Adipose tissue (tissue), 3 donors: ENCODE results near the gene RPL18. TPM values are rescaled to one million over a fixed set of nuclear protein-coding genes. Genes with fewer than 3 reads are reported as not detected.
"Not testable (repeated sequence)": the region's sequence is repeated elsewhere in the genome, so short reads cannot be mapped to it uniquely, and the experiment has no call there.

Experiments used
- H3K27ac ChIP-seq: one replicate; pipeline ENCODE4 v1.5.1; 2013; ENCODE audit warnings: low read depth, low read length
- WGBS, 3 donors: extraction: QIAGEN DNeasy Blood & Tissue Kit; methylation state at CpG; one replicate each; pipeline ENCODE4 v1.1.7; 2013; 5-methylcytosine and 5-hydroxymethylcytosine counted together
- polyA plus RNA-seq, 3 donors: library from polyadenylated mRNA; stranded (reverse); fragments of 200-250 nt; gene quantifications; one replicate each; pipeline ENCODE4 v1.2.3, GENCODE V29; 2013
- donor health status: healthy with polysubstance abuse.
- donor health status: Bipolar disorder and iron deficiency.
- donor health status: healthy.

Gene RPL18
- polyA plus RNA-seq, 3 donors, result 2,059 to 2,549 (median 2,360) TPM

DNA sequence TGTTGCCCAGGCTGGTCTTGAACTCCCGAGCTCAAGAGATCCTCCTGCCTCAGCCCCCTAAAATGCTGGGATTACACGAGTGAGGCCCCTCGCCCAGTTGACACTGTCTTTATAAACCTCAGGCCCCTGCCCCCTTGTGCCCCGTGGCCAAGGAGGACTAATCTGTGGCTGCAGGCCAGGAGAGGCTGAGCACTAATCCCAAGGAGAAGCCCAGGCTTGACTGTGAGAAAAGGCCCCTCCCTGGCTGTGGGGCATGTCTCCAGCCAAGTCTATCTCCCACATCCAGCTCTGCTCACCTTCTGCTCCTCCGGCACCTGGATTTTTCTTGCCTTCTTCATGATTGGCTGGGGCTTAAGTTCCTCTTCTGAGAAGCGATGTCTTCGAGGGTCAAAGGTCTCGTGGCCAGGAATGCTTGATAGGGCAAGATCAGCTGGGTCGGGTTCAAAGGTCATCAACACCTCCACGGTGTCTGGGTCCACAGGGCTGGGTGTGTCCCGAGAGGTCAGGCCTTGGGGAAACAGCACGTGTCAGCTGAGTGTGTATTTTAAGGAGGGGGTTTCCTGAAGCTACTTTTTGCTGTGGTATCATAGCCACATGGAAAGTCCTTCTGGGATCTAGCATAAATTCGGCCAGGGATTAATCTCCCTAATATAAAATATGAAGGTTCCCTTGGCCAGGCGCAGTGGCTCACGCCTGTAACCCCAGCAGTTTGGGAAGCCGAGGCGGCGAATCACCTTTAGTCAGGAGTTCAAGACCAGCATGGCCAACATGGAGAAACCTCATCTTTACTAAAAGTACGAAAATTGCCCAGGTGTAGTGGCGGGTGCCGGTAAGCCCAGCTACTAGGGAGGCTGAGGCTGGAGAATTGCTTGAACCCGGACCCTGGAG lies 14.4 kb upstream of the RPL18 start:
- no peak overlapping the region for H3K27ac ChIP-seq
- WGBS, 3 donors, result 62 to 72% (median 66%) methylated on average over 22 of the region's 22 CpGs

DNA sequence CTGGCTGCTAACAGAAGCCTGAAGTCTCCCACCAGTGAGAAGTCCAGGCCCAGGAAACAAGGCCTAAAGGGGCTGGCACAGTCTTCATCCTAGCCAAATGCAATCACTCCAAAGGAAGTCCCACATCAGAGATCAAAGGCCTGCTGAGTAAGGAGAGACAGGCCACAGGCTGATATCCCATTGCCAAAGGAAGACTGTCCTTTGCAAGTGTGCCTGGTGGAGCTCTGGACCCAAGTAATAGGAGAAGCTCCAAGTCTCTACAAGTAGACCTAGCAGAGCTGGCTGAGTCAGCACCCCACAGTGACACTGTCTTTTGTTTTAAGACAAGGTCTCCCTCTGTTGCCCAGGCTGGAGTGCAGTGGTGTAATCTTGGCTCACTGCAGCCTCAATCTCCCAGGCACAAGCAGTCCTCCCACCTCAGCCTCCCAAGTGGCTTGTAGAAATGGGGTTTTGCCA lies 13.7 kb upstream of the RPL18 start:
- H3K27ac ChIP-seq, result no peak overlapping the region

- not testable (repeated sequence) for H3K27ac ChIP-seq
- WGBS, 3 donors, result 91 to 94% (median 92%) methylated on average over 11 of the region's 11 CpGs
These were observed 13.3 kb upstream of the RPL18 start for GRCh38 chr19:48632286-48632685.

DNA sequence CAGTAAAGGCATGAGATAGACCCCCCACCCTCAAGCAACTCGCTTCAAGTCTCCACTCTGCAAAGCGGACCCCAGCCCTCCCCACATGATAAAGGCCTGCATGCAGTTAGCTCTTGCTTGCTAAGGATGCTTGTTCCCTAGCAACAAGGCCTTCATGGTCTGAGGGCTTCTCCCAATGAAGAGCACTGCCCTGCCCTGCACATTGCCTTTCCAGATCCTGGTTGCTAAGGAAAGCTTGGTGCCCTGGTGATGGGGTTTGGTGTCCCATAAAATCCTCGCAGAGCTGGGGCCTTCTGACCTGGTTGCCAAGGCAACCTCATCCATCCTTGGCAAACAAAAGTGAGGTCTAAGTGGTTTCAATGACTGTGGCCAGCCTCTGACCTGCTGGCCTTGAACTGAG lies 12.2 kb upstream of the RPL18 start:
- WGBS, 3 donors, result 70 to 76% (median 76%) methylated on average over 3 of the region's 3 CpGs
- H3K27ac ChIP-seq, result no peak overlapping the region

DNA sequence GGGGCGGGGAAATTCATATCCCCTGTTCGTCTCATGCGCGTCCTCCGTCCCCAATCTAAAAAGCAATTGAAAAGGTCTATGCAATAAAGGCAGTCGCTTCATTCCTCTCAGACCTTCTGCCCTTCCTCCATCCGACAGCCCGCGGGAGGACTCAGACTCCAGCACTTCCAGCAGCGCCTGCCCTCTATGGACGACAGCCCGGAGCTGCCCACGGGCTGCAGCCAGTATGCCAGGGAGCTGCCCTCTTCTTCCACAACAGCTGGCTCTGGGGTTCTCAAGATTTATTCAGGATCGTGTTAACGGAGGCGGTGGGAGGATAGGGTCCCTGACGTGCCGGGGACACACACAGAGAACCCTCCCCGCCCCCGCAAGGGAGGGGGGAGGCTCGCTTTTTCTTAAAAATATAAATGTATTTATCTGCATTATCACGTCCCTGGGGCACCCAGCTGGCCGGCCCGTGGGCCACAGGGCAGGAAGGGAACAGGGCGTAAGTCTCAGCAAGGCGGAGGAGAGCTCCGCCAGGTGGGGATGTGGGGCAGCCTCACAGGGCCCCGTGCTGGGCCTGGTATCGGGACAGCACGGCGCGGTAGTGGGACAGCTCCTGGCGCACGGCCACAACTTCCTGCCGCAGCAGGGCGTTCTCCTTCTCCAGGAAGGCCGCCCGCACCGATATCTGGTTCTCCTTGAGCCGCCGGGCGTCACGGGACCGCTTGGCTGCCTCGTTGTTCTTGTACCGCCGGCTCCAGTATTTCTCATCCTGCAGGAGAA lies 11.5 kb upstream of the RPL18 start:
- WGBS, 3 donors, result 28 to 50% (median 32%) methylated on average over 45 to 47 of the region's 47 CpGs
- no peak overlapping the region for H3K27ac ChIP-seq

- no peak overlapping the region for H3K27ac ChIP-seq
- 67 to 74% (median 68%) methylated on average over 48 of the region's 48 CpGs for WGBS, 3 donors
These were observed 10.8 kb upstream of the RPL18 start for GRCh38 chr19:48629599-48630295.

DNA sequence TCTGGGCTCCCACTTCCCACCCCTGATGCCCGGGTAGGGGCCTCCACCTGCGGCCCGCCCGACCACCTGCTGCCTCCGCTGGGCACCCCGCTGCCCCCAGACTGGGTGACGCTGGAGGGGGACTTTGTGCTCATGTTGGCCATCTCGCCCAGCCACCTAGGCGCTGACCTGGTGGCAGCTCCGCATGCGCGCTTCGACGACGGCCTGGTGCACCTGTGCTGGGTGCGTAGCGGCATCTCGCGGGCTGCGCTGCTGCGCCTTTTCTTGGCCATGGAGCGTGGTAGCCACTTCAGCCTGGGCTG lies 10.3 kb upstream of the RPL18 start:
- no peak overlapping the region for H3K27ac ChIP-seq
- 93 to 95% (median 95%) methylated on average over 21 to 22 of the region's 22 CpGs for WGBS, 3 donors

- WGBS, 3 donors, result 78 to 84% (median 80%) methylated on average over 29 to 34 of the region's 34 CpGs
- no peak overlapping the region for H3K27ac ChIP-seq
These were observed 9.7 kb upstream of the RPL18 start for GRCh38 chr19:48628486-48629296.

GRCh38 chr19:48627865-48628314 lies 8.9 kb upstream of the RPL18 start:
- H3K27ac ChIP-seq, result no peak overlapping the region
- 85 to 89% (median 88%) methylated on average over 17 of the region's 17 CpGs for WGBS, 3 donors

DNA sequence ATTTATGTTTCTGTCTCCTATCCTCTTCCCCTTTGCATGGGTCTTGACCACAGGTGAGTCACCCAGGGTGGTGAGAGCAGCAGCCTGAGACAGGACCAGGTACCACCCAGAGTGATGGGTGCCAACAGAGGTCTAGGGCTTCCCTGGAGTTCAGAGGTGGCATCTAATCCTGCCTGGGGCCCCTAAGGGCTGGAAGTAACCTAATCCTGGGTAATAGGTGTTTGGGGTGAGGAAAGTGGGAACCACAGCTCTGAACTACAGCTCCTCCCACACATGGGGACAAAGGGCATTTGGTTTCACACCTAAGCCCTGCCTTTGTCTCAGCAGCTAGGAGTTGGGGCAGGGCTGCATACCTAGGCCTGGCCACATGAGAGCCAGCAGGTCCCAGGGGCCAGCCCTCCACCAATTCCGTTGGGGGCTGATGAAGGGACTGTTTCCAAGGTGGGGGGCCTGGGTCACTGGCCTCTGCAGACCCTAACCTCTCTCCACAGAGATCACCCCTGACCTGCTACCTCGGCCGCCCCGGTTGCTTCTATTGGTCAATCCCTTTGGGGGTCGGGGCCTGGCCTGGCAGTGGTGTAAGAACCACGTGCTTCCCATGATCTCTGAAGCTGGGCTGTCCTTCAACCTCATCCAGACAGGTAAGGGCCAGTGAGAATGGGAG lies 8.4 kb upstream of the RPL18 start:
- 64 to 78% (median 74%) methylated on average over 6 of the region's 6 CpGs for WGBS, 3 donors
- H3K27ac ChIP-seq, result no peak overlapping the region

GRCh38 chr19:48625891-48626327 lies 6.9 kb upstream of the RPL18 start:
- WGBS, 3 donors, result 90 to 94% (median 91%) methylated on average over 30 of the region's 30 CpGs
- H3K27ac ChIP-seq, result no peak overlapping the region

DNA sequence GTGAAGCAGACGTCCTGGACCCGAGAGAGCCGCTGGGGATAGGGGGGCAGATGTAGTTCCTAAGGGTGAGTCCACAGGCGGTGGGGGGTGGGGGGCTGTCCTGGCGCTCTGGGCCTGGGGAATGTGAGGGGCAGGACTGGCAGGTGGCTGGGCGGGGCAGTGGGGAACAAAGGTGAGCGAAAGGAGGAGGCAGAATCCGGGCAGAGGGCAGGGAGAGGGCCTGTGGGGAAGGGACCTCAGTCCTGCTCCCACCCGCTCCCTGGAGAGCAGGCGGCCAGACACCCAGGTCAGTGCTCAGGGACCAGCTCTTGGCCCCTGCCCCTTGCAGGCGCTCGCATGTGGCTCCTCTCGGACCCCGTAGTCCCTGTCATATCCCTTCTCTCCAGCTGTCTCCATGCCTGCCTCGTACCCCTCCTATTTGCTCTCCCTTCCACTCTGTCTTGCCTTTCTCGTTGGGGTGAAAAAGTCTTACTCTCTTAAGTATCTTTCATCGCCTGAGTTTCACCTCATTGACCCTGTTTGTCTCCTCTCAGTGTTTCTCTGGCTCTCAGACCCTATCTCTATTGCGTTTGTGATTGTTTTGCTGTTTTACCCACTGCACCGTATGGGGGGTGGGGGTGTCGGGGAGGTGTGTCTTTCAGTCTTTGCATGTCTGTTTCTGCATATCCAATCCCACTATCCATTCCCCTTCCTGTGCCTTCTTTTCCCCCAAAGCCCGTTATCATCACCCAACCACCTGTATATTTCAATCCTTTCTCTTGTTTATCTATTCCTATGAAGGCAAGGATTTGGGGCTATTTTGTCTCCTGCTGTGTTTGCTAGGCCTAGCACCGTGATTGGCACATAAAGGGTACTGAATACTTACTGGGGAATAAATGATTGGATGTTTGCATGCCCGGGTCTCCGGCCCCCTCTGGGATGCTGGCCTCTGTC lies 6.1 kb upstream of the RPL18 start:
- 55 to 75% (median 68%) methylated on average over 22 to 24 of the region's 24 CpGs for WGBS, 3 donors
- no peak overlapping the region for H3K27ac ChIP-seq

- peak overlapping the region; percentile 3 for H3K27ac ChIP-seq
- WGBS, 3 donors, result 0 to 1% (median 1%) methylated on average over 40 of the region's 40 CpGs
These were observed 5.2 kb upstream of the RPL18 start for GRCh38 chr19:48624067-48624594.

GRCh38 chr19:48623556-48624066 lies 4.6 kb upstream of the RPL18 start:
- H3K27ac ChIP-seq, result peak overlapping the region; percentile 3
- WGBS, 3 donors, result 21 to 37% (median 28%) methylated on average over 8 of the region's 8 CpGs

DNA sequence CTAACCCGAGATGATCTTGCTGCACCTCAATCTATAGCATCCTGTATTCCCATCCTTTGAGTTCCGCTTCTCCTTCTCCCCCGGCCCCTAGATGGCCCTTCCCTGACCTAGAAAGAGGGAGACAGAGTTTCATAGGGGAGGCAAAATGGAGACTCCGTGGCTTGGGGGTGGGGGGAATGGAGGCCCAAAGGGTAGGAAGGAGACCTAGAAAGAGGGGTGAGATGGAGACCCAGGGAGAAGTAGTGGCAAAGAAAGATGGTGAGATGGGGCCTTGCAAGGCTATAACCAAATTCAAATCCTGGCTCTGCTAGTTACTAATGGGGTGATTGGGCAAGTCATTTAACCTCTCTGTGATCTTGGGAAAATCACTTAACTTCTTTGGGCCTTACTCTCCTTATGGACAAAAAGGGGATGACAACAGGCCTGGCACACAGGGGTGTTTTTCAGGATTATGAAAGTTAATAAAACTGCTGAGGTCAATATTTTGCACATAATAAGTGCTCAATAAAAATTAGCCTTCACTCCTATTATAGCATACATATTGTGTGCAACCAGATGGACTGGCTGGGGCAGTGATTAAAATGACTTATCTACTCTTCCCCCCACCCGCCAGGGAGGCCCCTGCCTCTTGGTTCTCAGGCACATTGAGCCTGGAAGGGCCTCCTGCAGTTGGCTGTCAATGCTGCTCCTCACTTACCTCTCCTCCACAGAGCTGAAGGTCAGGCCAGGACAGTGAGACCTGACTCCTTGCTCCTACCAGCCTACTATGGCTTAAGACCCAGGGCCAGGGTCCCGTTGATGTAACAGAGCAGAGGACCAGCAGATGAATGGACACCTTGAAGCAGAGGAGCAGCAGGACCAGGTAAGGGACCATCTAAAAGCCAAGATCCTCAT lies 961 bp upstream of the RPL18 start:
- H3K27ac ChIP-seq, result peak overlapping the region; percentile 51

More for the DNA sequence above, 961 bp upstream of the RPL18 start:
- WGBS, 3 donors, result 29 to 31% (median 30%) methylated on average over 6 of the region's 6 CpGs
